Renal cortex interstitium (tissue), 11 donors: ENCODE data around the gene HAP1. TPM values are rescaled to one million over a fixed set of nuclear protein-coding genes. Genes with fewer than 3 reads are reported as not detected.
"Not testable (repeated sequence)": the region's sequence is repeated elsewhere in the genome, so short reads cannot be mapped to it uniquely, and the experiment has no call there.

Source experiments
- DNase-seq, 11 donors: peaks; one replicate each; pipeline ENCODE4 v3.0.0-alpha.2; 2013; ENCODE audit warnings: low read depth in 9 of 11, low spot score in 4 of 11; ENCODE audit errors: extremely low read depth in 1 of 11
- polyA plus RNA-seq, 3 donors: library from polyadenylated mRNA; unstranded; fragments of 120-200 nt; gene quantifications; one replicate each; pipeline ENCODE4 v1.2.1, GENCODE V29; 2013; ENCODE audit not compliant: insufficient read length in 3 of 3

The HAP1 gene
- polyA plus RNA-seq, 3 donors = 0.90 to 1.2 (median 0.90) TPM

- peak in 1 of 11 donors; percentile 23 for DNase-seq
These were observed 37.1 kb downstream of the HAP1 start for GRCh38 chr17:41697122-41697962.

DNA sequence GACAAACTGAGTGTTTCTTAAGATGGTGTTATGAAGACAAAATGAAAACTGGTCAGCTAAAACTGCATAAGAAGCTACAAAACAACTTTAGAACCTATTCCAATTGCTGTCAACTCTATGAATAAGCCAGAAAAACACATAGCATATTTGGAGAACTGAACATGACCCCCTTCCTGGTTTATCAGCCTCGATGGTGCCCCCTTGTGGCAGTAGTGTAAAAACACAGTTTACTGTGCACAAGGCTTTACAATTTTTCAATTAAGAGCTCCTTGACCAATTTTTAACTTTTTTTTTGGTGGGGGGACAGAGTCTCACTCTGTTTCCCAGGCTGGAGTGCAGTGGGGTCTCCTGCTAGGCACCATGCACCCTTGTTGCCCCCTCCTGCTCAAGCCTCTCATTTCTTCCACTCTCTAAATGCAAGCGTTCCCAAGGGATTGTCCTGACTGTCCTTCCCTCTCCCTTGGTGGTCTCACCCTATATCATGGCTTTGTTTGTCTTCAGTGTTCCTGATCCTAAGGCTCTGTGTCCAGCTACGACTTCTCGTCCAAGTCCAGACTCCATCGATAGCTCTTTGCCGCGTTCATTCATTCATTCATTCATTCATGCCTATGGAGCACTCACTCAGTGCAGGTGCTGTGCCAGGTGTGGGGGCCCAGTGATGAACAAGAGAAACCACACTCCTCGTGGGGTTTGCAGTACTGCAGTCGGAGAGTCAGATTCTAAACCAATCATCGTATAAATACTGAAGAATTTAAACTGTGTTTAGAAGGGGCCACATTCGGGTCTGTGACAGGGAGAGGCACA, 38.3 kb downstream of the HAP1 start:
- DNase-seq = peak in 8 of 11 donors; percentile 49 to 88 (median 62)

- DNase-seq = no peak
These were observed 39.2 kb downstream of the HAP1 start for GRCh38 chr17:41695134-41695661.

DNA sequence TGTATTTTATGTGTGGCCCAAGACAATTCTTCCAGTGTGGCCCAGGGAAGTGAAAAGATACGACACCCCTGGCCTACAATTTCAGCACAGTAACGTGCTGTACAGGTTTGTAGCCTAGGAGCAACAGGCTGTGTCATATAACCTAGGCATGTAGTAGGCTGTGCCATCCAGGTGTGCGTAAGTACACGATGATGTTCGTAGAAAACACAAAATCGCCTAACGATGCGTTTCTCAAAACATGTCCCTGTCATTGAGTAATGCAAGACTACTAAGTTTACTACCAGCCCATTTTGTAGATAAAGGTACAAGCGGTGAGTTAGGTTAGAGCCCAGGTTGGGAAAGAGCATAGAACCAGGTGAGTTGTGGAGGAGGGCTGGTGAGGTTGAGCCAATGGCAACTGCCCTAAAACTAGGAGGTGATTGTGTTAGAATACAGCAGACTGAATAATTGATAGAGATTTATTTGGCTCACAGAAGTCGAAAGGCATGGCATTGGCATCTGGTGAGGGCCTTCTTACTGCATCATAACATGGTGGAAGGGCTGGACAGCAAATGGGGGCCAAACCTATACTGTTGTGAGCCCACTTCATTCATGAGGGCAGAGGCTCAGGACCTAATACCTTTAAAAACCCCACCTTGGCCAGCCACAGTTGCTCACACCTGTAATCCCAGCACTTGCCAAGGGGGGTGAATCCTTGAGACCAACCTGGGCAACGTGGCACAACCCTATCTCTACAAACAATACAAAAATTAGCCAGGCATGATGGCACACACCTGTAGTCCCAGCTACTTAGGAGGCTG, 41.5 kb downstream of the HAP1 start:
- no peak for DNase-seq

GRCh38 chr17:41691031-41691777, 43.2 kb downstream of the HAP1 start:
- no peak for DNase-seq

DNA sequence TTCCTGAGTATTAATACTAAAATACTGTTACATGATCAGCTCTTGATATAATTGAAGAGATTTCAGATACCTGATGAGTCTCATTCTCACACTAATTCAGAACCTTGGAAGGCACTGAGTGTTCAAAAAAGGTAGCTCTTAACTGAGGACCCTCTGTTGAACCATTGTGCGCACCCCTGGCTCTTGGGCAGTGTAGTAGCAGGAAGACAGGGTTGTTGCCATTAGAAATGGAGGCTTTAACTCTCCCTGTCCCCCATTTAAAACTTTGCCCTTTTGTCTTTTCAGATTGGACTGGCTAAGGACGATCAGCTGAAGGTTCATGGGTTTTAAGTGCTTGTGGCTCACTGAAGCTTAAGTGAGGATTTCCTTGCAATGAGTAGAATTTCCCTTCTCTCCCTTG, 43.9 kb downstream of the HAP1 start:
- DNase-seq = no peak

DNA sequence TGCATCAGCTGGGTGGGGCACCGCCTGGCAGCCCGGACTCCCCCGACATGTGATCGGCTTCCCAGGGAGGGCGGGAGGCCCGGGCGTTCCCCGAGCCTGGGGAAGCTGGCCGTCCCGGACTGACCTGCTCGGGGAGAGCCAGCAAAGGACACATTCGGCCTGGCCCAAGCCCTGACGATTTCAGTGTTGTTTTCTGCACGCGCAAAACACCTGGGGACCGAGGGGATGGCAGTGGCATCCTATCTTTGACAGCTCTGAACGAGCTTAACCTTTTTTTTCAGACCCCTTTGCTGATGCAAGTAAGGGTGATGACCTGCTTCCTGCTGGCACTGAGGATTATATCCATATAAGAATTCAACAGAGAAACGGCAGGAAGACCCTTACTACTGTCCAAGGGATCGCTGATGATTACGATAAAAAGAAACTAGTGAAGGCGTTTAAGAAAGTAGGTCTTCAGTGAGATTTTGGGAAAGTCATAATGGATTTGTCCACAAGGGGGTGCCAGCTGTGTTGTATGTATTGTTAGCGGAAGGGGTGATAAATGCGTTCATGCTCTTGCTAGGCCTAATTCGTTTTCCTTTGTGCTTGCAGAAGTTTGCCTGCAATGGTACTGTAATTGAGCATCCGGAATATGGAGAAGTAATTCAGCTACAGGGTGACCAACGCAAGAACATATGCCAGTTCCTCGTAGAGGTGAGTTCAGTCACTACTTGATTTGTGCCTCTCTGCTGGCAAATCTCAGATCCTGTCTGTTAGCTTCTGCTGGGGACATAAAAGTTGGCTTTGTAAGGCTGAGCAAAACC, 44.7 kb downstream of the HAP1 start:
- peak in 3 of 11 donors; percentile 48 to 57 (median 50) for DNase-seq

- DNase-seq = peak; percentile 98 to 100 (median 99)
These were observed 45.6 kb downstream of the HAP1 start, which contains the start of gene EIF1 for GRCh38 chr17:41688641-41689496. Gene EIF1 (plus strand): TSS chr17:41688885. CDS start chr17:41689039, 154 bp downstream.

GRCh38 chr17:41687828-41688640, 46.4 kb downstream of the HAP1 start:
- peak in 2 of 11 donors; percentile 28 to 32 for DNase-seq

GRCh38 chr17:41686281-41686680, 48.2 kb downstream of the HAP1 start:
- DNase-seq = no peak

- not testable (repeated sequence) for DNase-seq
These were observed 48.7 kb downstream of the HAP1 start for GRCh38 chr17:41685753-41686152.

- DNase-seq = no peak
These were observed 50.4 kb downstream of the HAP1 start for GRCh38 chr17:41684035-41684434.

GRCh38 chr17:41683441-41684007, 50.9 kb downstream of the HAP1 start:
- no peak for DNase-seq

- DNase-seq = no peak
These were observed 51.8 kb downstream of the HAP1 start for GRCh38 chr17:41682631-41683030.

- no peak for DNase-seq
These were observed 52.7 kb downstream of the HAP1 start for GRCh38 chr17:41681776-41682175.
